GM21723 (cell line): ENCODE data around the gene HOXC13.

Source experiments
- ATAC-seq: cut with Tn5 transposase; IDR thresholded peaks from one replicate; pipeline ENCODE4 v1.9.1; 2021; ENCODE audit warnings: mild to moderate bottlenecking, moderate library complexity; ENCODE audit not compliant: unreplicated experiment

The HOXC13 gene

DNA sequence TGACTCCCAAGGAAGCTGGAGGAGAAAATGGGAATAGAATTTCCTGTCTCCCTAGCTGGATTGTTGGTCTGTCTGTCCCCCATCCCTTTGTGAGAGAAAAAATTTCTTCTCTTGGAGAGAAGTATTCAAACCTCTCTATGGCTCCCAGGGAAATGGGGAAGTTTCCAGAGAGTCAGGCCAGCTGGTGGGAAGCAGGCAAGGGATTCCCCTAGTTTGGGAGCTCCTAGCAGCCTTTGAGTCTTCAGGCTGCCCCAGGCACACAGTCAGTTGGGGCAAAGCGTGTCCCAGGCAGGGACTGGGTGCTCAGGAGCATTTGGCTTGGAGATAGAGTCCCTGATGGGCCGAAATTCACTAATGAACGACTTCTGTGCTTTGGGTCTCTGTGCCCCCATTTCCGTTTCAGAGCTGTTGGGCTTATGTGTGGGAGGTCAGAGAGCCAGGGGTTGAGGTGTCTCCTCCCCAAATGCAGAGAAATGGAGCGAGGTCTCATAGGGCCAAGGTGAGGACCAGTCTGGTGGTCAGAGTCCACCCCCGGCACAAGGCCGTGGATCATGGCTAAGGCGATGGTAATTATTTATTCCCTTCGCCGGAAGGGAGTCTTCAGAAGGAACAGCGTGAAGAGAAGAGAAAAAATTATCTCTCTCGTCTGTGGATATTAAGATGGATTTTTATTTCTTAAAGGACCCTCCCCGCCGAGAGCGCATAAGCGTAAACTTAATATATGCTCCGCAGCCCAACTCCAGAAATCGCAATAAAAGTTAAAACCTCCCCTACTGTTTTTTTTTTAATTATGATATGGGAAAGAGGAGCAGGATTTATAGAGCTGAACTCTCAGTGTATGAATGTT is 54.8 kb downstream of the HOXC13 start:
- ATAC-seq = no peak

DNA sequence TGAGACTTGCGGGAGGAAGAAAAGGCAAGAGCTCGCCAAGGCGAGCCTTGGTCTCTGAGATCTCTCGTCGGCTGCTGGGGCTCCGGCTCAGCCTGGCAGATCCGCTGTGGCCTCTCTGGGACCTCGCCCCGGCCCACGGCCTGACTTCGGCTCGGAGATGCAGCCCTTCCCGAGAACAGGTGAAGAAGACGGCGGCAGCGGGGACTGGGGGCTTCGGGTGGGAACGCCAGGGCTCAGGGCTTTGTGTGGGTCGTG is 55.3 kb downstream of the HOXC13 start:
- ATAC-seq = no peak

DNA sequence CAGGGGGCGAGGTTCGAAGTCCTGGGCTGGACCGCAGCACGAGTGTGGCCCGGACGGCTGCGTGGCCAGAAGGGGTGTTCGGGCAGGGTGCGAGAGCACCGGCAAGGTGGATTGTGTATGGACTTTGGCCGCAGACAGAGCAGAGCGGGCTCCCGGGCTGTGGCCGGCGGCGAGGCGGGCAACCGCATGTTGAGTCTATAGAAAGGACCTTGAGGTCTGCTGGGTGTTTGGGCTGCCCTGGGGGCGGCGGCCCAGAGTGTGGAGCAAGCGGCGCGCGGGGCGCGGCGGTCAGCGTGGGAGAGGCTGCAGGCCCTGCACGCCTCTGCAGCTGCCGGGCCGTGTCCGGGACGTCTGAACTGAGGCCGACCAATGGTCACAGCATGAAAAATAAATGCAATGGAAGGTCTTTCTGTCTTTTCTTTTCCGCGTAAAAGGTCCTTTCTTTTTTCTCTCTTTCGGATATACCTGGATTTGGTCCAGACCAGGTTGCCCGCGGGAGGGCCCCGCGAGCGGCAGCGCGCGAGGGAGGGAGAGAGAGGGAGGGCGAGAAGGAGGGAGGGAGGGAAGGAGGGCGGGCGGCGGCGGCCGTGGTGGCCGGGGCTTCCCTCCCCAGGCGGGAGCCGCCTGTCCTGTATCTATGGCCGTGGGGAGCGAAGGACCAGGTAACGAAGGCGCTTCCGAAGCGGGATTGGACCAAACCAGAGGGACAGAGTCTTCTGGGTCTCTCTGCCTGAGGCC is 55.8 kb downstream of the HOXC13 start:
- ATAC-seq = no peak

DNA sequence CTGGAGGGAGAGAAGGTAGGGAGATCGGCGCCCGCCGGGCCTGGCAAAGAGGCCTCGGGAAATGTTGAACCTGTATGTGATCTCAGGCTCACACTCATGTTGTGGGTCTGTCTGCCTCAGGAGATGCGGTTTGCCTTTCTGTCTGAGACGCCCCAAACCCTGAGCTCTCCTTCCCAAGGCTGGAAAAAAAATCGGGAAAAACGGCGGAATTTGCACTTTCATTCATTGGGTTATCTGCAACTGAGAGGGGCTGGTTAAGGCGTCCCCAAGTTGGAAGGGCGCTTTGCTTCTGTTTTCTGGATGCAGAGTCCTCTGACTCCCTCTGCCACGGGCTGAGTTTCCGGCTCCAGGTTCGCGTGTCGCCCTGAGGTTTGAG is 56.4 kb downstream of the HOXC13 start:
- no peak for ATAC-seq

DNA sequence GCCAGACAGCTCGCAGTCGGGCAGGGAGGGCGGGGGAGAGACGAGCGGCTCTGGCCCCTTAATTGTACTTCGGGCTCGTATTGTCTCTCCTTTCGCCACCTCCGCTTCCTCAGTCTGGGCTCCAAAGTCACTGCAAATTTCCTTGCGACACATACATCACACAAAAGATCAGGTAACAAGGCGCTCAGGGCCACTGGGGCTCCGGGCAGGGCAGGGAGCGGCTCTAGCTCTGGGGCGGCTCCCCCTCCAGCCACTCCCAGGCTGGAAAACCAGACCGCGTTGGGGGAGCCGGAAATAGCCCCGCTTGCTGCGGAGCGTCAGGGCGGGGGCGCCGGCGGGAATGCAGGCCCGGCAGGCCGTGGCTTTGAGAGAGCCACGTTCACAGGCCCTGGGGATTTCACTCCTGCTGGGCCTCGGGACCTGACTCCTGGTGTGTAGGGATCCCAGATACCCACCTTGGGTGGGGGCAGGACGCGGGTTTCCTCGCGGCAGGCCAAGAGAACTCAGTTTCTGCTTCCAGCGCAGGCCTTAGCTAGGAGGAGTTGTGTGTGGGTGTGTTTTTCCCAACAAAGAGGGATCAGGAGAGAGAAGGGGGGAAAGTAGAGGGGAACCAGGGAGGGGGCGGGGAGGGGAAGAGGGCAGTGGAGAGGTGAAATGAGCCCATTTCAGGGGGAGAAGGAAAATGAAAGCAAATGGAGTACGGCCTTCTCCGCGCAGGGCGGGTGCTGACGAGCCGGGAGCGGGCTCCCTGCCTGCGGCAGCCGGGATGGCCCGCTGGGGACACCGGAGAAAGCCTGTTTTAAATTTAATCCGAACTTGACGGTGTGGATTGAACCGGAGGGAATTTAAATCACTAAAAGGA is 57.0 kb downstream of the HOXC13 start:
- no peak for ATAC-seq
